ENCODE data around the gene DNTT.

DNA sequence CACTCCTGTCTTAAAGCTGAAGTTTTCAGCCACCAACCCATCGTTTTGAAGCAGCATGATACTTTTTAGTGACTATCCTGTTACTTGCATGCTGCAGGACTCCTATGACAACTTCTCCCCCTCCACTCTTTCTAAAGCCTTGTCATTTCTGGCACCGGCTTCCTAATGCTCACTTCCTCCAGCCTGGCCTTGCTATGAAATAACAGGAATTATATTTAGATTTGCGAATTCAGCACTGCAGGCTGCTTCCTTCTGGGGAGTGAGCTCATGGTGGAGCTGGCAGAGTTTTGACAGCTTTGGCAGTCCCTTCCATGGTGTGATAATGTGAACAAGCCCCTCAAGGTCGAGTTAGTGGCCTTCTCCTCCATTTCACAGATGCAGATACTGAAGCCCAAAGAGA, 46.3 kb upstream of the DNTT start:
- TF ChIP-seq, protein P1, sequence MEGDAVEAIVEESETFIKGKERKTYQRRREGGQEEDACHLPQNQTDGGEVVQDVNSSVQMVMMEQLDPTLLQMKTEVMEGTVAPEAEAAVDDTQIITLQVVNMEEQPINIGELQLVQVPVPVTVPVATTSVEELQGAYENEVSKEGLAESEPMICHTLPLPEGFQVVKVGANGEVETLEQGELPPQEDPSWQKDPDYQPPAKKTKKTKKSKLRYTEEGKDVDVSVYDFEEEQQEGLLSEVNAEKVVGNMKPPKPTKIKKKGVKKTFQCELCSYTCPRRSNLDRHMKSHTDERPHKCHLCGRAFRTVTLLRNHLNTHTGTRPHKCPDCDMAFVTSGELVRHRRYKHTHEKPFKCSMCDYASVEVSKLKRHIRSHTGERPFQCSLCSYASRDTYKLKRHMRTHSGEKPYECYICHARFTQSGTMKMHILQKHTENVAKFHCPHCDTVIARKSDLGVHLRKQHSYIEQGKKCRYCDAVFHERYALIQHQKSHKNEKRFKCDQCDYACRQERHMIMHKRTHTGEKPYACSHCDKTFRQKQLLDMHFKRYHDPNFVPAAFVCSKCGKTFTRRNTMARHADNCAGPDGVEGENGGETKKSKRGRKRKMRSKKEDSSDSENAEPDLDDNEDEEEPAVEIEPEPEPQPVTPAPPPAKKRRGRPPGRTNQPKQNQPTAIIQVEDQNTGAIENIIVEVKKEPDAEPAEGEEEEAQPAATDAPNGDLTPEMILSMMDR (IDR thresholded peaks at IDR 0.05): no peak
- TF ChIP-seq EZH2 (IDR thresholded peaks at IDR 0.05): no peak
- no peak for TF ChIP-seq EZH2phosphoT487 (IDR thresholded peaks at IDR 0.05)
